Kasumi-1 (cell line): ENCODE measurements around the gene UBE4A.

Source experiments
- DNase-seq, 2 experiments: peaks; one replicate each; lab custom pipeline; 2025; lab: John Stamatoyannopoulos, UW

The UBE4A gene

GRCh38 chr11:118437208-118438125 lies 78.1 kb downstream of the UBE4A start:
- peak; percentile 32 to 35 for DNase-seq

DNA sequence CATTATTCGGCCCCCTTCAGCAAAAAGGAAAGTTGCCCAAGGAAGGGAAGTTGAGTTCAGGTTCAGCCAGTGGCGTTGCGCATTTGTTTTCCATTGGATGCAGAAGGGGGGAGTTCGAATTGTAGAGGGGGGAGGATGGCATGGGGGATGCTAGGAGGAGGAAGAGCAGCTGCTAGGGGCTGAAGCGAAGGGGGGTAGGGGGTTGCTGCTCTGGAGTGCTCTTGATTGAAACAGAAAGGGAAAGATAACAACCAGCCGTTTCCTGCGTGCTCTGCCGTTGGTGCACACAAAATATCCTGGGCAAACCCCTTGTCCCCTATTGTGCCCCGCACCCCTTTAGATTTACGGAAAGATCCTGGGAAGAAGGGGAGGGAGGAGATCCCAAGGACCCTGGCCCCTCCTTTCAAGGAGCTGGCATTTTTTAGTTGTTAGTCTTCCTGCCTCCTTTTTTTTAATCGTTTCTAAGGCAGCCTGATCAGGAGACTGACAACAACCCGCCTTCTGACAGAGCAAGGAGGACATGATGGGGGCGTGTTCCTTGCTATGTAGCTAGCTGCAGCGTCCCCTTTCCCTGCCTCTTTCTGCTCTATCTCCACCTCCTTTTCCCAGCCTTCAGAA lies 79.0 kb downstream of the UBE4A start:
- DNase-seq = peak; percentile 85 to 89

DNA sequence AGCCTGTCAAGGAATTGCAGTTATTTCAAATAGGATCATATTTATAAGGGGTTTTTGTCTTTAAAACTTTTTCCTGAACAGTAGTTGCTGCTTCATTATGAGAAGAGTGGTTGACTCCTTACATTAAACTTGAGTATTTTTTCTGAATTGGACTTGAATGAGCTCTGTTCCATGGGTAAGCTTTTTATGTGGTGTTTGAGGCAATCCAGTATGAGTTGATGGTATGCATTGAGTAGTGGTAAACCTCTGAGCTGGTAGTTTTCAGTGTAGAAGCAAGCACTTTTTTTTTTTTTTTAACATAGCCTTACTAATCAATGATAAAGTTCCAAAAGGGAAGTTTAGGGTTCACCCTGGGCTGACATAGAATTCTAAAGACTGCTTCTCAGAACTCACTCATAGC lies 80.2 kb downstream of the UBE4A start:
- DNase-seq = no peak

- DNase-seq = no peak
Measured at GRCh38 chr11:118441770-118442275, 82.4 kb downstream of the UBE4A start.

DNA sequence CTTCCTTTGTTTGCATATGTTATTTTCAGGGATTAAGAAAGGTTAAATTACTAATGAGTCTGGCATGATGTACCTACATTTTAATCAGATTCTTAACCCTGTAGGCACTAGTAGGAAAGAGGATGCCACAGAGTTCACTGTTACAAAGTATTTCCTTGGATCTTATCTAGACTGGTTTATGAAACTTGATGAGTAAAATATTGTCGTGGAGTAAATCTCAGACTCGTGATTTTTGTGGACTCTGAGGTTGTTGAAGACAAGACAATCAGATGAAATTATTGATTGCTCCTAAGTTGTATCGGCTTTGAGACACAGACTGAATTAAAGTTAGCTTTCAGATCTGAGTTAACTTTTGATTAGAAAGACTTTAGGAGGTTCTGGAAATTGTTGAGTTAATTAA lies 82.9 kb downstream of the UBE4A start:
- no peak for DNase-seq

DNA sequence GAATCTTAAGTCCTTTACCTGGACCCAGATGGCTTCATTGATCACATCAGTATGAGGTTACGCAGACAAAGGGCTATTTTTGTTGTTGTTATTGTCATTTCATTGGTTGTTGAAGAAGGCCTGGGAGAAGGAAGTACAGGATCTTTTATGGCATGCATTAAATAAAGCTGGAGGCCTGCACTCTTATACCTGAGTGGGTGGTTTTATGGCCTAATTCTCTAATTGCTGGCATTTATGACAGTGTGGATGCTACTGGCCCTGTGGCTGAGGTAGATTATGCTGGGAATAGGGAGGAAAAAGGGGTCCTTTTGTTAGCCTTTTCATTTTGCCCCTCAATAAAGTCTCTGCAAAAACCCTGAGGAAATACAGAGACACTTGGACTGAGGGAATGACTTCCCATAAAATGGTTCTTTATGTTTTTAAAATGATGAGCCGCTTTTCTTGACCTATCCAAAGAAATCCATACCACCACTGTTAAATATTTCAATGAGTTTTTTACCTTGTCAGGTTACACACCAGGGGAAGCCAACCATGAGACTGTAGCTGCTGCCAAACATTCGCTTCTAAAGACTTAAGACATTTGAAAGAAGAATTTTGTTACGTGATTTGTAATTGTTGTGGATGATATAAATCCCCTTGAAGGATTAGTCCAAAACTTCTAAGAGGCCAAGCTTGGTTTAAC lies 83.6 kb downstream of the UBE4A start:
- DNase-seq = no peak

- no peak for DNase-seq
Measured at GRCh38 chr11:118443590-118444218, 84.3 kb downstream of the UBE4A start.

- no peak for DNase-seq
Measured at GRCh38 chr11:118447423-118447822, 88.0 kb downstream of the UBE4A start.

- DNase-seq = no peak
Measured at GRCh38 chr11:118448294-118448693, 88.9 kb downstream of the UBE4A start.
